ENCODE data around the gene CABP4. TPM values are rescaled to one million over a fixed set of nuclear protein-coding genes. Genes with fewer than 3 reads are reported as not detected.

Gene CABP4
- total RNA-seq, 1 donor, result not detected

DNA sequence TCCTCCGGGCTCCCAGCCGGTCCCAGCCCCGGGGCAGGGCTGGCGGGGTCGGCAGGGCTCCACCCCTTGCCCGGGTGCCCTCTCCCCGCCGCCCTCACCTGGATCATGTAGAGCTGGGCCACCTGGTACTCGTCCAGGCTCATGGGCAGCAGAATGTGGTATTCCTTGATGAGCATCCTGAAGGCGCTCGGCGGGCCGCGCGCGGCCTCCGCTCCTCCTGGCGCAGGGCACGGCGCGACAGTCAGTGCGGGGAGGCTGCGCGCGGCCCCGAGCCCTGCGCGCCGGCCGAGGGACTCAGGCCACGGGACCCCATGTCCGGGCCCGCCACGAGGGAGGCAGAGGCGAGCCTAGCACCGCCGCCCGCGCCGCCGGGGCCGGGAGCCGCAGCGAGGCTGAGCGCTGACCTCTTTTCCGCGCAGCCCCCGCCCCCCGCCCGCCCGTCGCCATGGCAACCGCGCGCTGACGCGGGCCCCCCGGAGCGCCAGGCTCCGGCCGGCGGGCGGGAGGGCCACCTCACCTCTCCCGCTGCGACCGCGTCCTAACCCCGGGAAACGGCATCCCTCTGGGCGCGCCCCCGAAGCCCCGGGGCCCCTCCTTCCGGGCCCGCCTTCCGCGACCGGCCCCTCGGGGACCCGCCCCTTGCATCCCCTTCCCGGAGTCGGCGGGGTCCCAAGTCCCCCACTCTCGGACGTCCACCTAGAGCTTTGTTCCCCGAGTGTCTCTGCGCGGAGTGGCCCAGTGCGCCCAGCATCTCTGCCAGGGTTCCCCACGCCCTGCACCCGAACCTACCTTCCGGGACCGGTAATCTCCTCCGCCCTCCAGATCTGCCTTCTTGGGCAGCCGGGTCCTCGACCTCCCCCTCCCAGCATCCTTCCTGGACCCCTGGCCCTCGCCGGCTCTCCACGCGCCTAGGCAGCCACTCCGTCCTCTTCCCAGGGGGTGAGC, 49.1 kb downstream of the CABP4 start:
- H3K4me3 ChIP-seq (ENCODE audit: low read depth, low read length), result peak overlapping the region; percentile 82
- no peak for DNase-seq (ENCODE audit: low read depth)
- TF ChIP-seq CTCF (IDR thresholded peaks at IDR 0.05; ENCODE audit: insufficient read depth, low read length), result no peak

DNA sequence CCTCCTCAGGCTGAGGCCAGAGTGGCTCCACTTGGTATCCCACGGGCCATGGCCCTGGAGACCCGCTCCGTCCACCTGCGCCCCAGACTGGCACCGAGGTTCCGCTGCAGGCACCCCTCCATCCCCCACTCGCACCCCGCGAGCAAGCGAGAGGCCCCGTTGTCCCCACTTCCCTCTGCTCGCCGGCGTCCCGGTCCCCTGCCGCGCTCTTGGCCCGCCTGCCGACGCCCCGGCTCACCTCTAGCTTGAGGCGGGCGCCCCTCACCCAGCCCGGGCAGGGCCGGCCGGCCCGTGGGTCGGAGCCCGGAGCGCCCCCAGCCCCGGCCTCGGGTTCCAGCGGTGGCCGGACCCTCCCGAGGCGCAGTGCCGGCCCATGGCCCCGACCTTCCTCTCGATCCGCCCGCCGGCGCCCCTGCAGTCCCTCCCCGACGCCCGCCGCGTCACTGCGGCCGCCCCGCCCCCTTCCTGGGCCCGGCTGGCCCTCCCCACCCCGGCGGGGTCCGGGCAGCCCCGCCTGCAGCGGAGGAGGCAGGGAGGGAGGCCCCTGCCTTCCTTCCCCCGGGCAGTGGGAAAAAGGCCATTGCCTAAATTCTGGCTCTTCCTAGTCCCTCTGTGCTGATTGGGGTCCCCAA, 49.9 kb downstream of the CABP4 start, which contains the start of gene PITPNM1:
Gene PITPNM1, minus strand, starts transcription at position 414 of the 632 bp plus-strand sequence. CDS start 1,183 bp downstream, outside the sequence.
- peak within 1 kb of the TSS; percentile 82 for H3K4me3 ChIP-seq (ENCODE audit: low read depth, low read length)
- TF ChIP-seq CTCF (IDR thresholded peaks at IDR 0.05; ENCODE audit: insufficient read depth, low read length), result no peak
- peak; percentile 25 for DNase-seq (ENCODE audit: low read depth)

GRCh38 chr11:67505605-67506396, 50.6 kb downstream of the CABP4 start:
- H3K4me3 ChIP-seq (ENCODE audit: low read depth, low read length), result peak overlapping the region; percentile 82
- peak; percentile 96 for TF ChIP-seq CTCF (IDR thresholded peaks at IDR 0.05; ENCODE audit: insufficient read depth, low read length)
- DNase-seq (ENCODE audit: low read depth), result peak; percentile 87

- H3K4me3 ChIP-seq (ENCODE audit: low read depth, low read length), result no peak overlapping the region
- no peak for TF ChIP-seq CTCF (IDR thresholded peaks at IDR 0.05; ENCODE audit: insufficient read depth, low read length)
- DNase-seq (ENCODE audit: low read depth), result no peak
Observed at GRCh38 chr11:67506426-67507051, 51.4 kb downstream of the CABP4 start.

DNA sequence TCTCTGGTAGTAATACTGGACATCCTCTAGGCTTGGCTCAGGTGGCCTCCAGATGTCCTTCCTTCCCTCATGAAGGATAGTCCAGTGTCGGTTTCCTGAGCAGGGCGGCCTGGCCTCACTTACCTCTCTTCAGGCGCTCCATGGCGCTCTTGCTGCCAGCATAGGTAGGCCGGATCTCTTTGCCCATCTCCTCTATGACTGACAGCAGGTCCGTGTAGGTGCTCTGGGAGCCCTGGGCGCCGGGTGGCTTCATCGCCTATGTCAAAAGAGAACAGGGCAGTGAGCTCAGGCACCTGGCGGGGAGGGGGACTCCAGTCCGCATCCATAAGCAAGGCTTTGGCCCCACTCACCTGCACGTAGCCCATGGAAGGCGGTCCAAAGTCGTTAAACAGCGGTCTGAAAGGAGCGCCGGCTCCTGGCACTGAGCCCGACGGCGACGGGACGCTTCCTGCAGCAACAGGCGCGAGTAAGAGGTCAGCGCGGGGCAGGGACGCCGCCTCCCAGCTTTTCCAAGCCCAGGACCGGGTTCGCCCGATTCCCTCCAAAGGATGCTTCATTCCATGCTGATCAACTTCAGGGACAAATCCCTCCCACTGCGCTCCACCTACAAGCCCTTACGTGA, 52.2 kb downstream of the CABP4 start:
- TF ChIP-seq CTCF (IDR thresholded peaks at IDR 0.05; ENCODE audit: insufficient read depth, low read length), result no peak
- peak overlapping the region; percentile 77 for H3K4me3 ChIP-seq (ENCODE audit: low read depth, low read length)
- no peak for DNase-seq (ENCODE audit: low read depth)

Measured in fibroblast of the aortic adventitia (primary cell).